ENCODE measurements around the gene SPPL3. TPM values are rescaled to one million over a fixed set of nuclear protein-coding genes. Genes with fewer than 3 reads are reported as not detected.
"Not testable (repeated sequence)": the region's sequence is repeated elsewhere in the genome, so short reads cannot be mapped to it uniquely, and the experiment has no call there.

The SPPL3 gene
- total RNA-seq, 3 donors from 2014 or later, result 21.6 to 28.0 (median 22.8) TPM

DNA sequence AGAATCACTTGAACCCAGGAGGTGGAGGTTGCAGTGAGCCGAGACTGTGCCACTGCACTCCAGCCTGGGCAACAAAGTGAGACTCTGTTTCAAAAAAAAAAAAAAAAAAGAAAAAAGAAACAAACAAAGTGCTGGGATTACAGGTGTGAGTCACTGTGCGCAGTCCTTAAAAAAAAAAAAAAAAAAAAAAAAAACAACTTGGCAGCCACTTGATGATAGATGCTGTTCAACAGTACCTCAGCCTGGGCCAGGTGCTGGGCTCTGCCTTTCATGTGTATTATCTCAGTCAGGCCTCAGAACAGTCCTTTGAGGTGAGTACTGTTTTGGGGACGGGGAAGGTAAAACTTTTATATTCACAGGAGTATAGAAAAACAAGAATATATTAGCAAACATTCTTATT, 169.0 kb downstream of the SPPL3 start:
- Mint-ChIP-seq H3K4me1 (ENCODE audit: low read depth) (no peaks in the 10 kb centered on the region), H3K4me3 (no peak overlapping the region), H3K9me3 (no peaks in the 10 kb centered on the region), H3K36me3 (ENCODE audit: insufficient read depth) (peaks cover 11% of the 10 kb centered on the region), H3K27me3 (ENCODE audit: low read depth) (no peaks in the 10 kb centered on the region)
- ATAC-seq (no peak), DNase-seq (no peak)

DNA sequence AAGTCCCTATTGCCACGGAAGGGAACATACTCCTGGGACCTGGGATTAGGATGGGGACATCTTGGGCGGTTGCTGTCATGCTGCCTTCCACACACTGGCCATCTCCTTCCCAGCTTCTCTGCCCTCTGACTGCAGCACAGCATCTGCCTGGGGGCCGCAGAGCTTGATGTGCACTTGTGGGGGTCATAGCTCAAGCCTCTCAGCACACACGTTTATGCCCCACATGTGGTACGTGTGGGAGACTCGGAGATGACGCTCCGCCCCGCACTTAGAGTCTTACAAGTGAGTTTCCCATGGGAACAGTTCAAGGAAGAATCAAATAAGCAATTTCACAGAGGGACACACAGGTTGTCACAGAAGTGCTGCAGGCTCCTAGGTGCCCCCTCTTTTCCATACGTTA, 169.9 kb downstream of the SPPL3 start:
- Mint-ChIP-seq H3K4me3 (no peak overlapping the region), H3K4me1 (ENCODE audit: low read depth) (no peaks in the 10 kb centered on the region), H3K9me3 (no peaks in the 10 kb centered on the region), H3K36me3 (ENCODE audit: insufficient read depth) (peaks cover 14% of the 10 kb centered on the region), H3K27me3 (ENCODE audit: low read depth) (no peaks in the 10 kb centered on the region)
- ATAC-seq (no peak), DNase-seq (no peak)

DNA sequence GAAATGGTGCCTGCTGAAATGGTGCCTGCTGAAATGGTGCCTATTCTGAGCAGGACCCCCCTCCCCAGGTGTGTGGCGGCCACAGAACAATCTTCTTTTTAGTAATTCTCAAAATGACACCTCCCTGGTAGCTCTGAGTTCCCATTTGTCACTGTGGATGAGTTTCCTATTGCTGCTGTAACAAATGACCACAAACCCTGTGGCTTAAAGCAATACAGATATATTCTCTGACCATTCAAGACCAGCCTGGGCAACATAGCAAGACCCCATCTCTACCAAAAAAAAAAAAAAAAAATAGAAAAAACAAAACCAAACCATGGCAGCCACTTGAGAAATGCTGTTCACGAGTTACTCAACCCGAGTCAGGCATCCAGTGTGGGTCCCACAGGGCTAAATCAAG, 170.6 kb downstream of the SPPL3 start:
- Mint-ChIP-seq H3K27me3 (ENCODE audit: low read depth) (no peaks in the 10 kb centered on the region), H3K4me3 (no peak overlapping the region), H3K4me1 (ENCODE audit: low read depth) (no peaks in the 10 kb centered on the region), H3K36me3 (ENCODE audit: insufficient read depth) (peaks cover 14% of the 10 kb centered on the region), H3K9me3 (no peaks in the 10 kb centered on the region)
- DNase-seq (no peak), ATAC-seq (no peak)

DNA sequence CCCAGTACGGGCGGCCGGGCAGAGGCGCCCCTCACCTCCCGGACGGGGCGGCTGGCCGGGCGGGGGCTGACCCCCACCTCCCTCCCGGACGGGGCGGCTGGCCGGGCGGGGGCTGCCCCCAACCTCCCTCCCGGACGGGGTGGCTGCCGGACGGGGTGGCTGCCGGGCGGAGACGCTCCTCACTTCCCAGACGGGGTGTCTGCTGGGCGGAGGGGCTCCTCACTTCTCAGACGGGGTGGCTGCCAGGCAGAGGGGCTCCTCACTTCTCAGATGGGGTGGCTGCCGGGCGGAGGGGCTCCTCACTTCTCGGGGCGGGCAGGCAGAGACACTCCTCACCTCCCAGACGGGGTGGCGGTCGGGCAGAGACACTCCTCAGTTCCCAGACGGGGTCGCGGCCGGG, 172.0 kb downstream of the SPPL3 start:
- H3K27me3 Mint-ChIP-seq (ENCODE audit: low read depth); H3K4me1 Mint-ChIP-seq (ENCODE audit: low read depth); H3K4me3 Mint-ChIP-seq; H3K9me3 Mint-ChIP-seq; ATAC-seq; DNase-seq: not testable (repeated sequence)
- H3K36me3 Mint-ChIP-seq (ENCODE audit: insufficient read depth), result peaks cover 16% of the 10 kb centered on the region

DNA sequence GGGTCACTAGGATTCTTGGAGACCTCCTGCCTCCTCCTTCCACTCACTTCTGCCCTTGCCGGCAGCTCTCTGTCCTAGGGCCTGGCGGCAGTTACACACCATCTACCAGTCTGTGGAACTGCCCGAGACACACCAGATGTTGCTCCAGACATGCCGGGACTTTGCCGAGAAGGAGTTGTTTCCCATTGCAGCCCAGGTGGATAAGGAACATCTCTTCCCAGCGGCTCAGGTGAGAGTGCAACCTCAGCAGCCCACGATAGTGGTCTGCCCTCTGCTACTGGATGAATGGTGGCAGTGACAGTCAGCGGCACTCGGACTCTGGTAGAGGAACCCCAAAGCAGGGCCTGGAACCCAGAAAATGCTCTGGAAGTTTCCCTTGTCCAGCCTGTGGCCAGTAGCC, 177.2 kb downstream of the SPPL3 start:
- peaks cover 18% of the 10 kb centered on the region for H3K36me3 Mint-ChIP-seq (ENCODE audit: insufficient read depth)
- no peaks in the 10 kb centered on the region for H3K27me3 Mint-ChIP-seq (ENCODE audit: low read depth)
- H3K9me3 Mint-ChIP-seq, result no peaks in the 10 kb centered on the region
- H3K4me3 Mint-ChIP-seq, result peak overlapping the region; percentile 88
- DNase-seq (no peak), ATAC-seq (no peak)
- H3K4me1 Mint-ChIP-seq (ENCODE audit: low read depth), result peaks cover 18% of the 10 kb centered on the region

DNA sequence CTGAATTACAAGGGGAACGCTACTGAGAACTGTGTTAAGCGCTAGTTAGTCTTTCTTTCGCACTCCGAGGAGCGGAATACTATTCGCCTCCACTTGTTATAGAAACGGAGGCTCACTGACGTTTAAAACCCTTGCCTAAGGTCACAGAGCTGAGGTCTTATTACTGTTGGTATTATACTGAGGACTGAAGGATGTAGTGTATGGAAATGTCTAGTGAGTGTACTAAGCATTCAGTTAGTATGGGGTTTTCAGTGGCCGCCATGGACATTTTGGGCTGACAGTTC, 177.7 kb downstream of the SPPL3 start:
- Mint-ChIP-seq H3K9me3 (no peaks in the 10 kb centered on the region), H3K4me1 (ENCODE audit: low read depth) (peaks cover 18% of the 10 kb centered on the region), H3K36me3 (ENCODE audit: insufficient read depth) (peaks cover 17% of the 10 kb centered on the region), H3K27me3 (ENCODE audit: low read depth) (no peaks in the 10 kb centered on the region), H3K4me3 (peak overlapping the region; percentile 88)
- no peak for DNase-seq
- no peak for ATAC-seq

DNA sequence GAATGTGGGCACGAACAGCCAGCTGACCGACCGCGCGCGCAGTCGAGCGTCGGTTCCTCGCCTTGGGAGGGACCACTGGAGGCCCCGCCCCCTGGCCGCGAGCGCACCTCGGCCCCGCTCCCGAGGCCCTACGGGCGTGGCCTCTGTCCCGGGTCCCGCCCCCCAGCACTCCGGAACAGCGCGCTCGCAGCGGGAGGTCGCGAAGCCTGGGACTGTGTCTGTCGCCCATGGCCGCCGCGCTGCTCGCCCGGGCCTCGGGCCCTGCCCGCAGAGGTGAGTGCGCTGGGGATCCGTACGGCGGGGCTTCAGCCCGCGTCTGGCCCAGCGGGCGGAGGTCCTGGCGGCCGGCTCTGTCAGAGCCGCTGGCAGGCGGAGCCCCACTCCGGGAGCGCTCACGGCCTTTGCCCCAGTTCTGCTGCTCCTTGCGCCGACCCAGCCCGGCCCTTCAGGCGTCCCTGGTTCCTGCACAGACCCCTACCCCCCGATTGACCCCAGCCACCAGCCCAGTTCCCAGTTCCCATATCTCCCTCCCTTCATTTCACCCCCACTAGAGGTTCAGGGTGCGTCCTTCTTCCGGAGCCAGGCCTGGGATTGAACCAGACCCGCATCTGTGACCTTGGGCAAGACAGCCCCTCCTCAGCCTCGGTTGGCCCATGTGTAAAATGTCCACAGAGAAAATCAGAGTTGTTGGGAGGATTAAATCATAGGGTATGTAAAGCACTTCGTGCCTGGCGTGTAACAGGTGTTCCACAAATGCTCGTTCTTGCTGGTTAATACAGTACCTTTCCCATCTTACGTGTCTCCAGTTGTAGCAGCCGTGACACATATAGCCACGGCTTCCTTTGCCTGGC, 178.3 kb downstream of the SPPL3 start, which contains the start of gene ACADS:
TSS of gene ACADS (plus strand) at position 168 of the 851 bp plus-strand sequence. CDS start at position 228, 60 bp downstream.
- no peaks in the 10 kb centered on the region for H3K9me3 Mint-ChIP-seq
- peaks cover 18% of the 10 kb centered on the region for H3K4me1 Mint-ChIP-seq (ENCODE audit: low read depth)
- ATAC-seq, result peak; percentile 100
- H3K27me3 Mint-ChIP-seq (ENCODE audit: low read depth), result no peaks in the 10 kb centered on the region
- DNase-seq, result peak; percentile 87
- H3K4me3 Mint-ChIP-seq, result peak within 1 kb of the TSS; percentile 88
- H3K36me3 Mint-ChIP-seq (ENCODE audit: insufficient read depth), result peaks cover 21% of the 10 kb centered on the region

DNA sequence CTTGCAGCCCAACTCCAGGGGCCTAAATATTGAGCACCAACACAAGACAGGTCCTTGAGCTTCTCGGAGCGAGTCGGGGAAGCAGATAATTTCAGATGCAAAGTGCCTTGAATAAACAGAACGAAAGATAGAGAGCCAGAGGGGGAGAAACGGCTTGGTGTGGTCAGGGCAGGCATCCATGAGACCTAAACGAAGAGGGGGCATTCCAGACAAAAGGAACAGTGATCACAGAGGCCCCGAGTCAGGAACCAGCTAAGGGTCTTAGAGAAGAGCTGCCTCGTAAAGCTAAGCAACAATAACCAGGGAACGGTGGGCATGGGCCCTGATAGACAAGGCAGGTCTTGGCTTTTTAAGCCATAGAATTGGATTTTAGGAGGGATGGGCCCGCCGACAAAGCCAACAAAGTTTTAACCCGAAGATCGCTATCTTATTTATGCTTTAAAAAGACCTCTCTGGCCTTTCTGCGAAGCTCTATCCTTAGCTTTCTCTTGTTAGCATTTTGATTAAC, 179.0 kb downstream of the SPPL3 start:
- ATAC-seq (no peak), DNase-seq (no peak)
- H3K27me3 Mint-ChIP-seq (ENCODE audit: low read depth), result no peaks in the 10 kb centered on the region
- H3K4me3 Mint-ChIP-seq, result peak overlapping the region; percentile 88
- H3K4me1 Mint-ChIP-seq (ENCODE audit: low read depth), result peaks cover 18% of the 10 kb centered on the region
- H3K36me3 Mint-ChIP-seq (ENCODE audit: insufficient read depth), result peaks cover 21% of the 10 kb centered on the region
- H3K9me3 Mint-ChIP-seq, result no peaks in the 10 kb centered on the region

DNA sequence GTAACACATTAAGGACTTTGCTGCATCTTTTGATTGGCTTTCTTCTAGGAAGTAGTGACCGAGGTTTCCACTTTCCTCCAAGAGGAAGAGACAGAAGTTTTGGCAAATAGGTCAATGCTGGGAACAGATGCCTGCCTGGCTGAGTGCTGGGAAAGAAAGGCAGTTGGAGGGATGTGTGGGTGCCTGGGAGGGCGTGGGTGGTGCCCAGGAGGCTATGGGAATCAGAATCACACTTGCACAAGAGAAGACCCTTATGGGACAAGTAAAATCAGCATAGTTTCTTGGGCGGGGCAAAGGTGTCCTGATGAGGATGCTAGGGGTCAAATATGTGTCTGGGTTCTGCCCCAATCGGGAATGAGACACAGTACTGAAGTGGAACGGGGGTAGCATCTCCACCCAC, 179.4 kb downstream of the SPPL3 start:
- peaks cover 18% of the 10 kb centered on the region for H3K4me1 Mint-ChIP-seq (ENCODE audit: low read depth)
- H3K36me3 Mint-ChIP-seq (ENCODE audit: insufficient read depth), result peaks cover 23% of the 10 kb centered on the region
- no peaks in the 10 kb centered on the region for H3K9me3 Mint-ChIP-seq
- H3K27me3 Mint-ChIP-seq (ENCODE audit: low read depth), result no peaks in the 10 kb centered on the region
- H3K4me3 Mint-ChIP-seq, result peak overlapping the region; percentile 88
- no peak for DNase-seq
- no peak for ATAC-seq

DNA sequence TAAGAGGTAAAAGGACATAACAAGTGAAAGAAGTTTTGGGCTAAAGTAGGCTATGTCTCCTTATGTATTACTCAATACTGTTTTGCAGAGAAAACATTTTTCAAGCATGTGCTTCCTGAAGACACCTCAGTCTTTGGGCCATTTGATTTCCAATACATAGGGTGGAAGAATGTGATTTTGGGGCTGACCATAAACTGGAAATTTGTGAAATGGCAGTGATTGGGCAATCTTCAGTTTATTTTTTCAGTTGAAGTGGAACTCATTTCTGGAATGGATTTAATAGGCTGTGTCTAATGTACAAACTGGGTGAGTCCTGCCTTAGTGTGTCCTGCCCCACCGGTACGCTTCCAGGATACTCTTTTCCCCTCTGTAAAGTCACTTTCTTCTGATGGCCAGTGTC, 181.4 kb downstream of the SPPL3 start:
- Mint-ChIP-seq H3K36me3 (ENCODE audit: insufficient read depth) (peaks cover 36% of the 10 kb centered on the region), H3K27me3 (ENCODE audit: low read depth) (no peaks in the 10 kb centered on the region), H3K4me3 (no peak overlapping the region), H3K4me1 (ENCODE audit: low read depth) (peaks cover 27% of the 10 kb centered on the region), H3K9me3 (no peaks in the 10 kb centered on the region)
- no peak for ATAC-seq
- DNase-seq, result no peak

DNA sequence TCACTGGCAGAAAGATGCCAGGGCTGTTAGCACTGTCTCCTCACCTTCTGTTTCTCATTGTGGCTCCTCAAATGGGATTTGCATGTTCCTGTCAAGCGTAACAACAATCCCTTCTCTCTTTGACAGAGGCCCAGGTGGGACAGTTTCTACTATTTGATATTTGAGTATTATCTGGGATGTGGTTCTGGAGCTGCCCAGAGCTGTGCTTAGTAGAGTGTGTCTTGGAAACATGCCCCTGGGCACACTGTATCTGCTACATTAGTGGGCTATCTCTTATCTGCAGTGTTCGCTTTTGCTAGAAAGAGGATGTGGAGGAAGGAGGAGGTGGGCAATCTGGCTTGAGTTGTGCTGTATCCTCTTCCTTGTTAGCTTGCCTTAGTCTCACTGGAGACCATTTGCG, 182.3 kb downstream of the SPPL3 start:
- peaks cover 36% of the 10 kb centered on the region for H3K36me3 Mint-ChIP-seq (ENCODE audit: insufficient read depth)
- H3K9me3 Mint-ChIP-seq, result no peaks in the 10 kb centered on the region
- H3K27me3 Mint-ChIP-seq (ENCODE audit: low read depth), result no peaks in the 10 kb centered on the region
- ATAC-seq, result no peak
- H3K4me3 Mint-ChIP-seq, result no peak overlapping the region
- peaks cover 27% of the 10 kb centered on the region for H3K4me1 Mint-ChIP-seq (ENCODE audit: low read depth)
- no peak for DNase-seq

DNA sequence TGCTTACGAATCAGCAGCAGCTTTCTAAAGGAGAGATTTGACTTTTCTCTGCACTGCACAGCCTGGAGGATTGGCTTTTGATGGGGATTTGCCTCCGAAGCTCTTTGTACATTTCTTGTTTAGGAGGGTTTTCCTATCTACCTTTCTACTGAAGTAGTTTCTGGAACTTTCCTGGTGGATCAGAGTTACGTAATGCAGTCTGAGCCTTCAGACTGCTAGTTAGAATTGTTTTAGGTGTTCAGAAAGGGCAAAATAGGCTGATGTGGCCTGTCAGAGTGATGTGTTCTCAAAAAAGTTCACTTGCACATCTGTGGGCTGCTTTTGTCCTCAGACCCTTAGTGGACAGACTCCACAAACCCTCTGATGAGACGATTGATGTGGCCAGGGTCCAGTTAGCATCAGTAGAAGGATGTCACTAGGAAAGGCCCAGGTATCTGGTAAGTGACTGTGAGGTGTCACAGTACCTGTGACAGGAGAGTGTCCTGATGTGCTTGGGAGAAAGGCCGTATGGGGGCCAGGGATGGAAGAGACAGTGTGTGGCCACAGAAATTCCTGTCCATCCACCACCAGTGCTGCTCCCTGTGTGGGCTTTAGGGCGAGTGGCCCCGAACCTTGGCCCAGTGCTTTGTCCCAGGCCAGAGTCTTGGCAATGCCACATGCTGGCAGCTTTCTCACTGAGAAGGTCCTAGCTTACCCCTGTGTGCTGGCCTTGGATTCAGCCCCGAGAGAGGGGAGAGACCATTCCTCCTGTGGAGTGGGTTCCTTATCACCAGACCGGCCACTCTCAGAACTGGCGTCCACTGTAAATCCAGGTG, 183.0 kb downstream of the SPPL3 start:
- Mint-ChIP-seq H3K9me3 (no peaks in the 10 kb centered on the region), H3K27me3 (ENCODE audit: low read depth) (no peaks in the 10 kb centered on the region), H3K4me3 (no peak overlapping the region), H3K4me1 (ENCODE audit: low read depth) (peaks cover 20% of the 10 kb centered on the region), H3K36me3 (ENCODE audit: insufficient read depth) (peaks cover 42% of the 10 kb centered on the region)
- DNase-seq (no peak), ATAC-seq (no peak)

DNA sequence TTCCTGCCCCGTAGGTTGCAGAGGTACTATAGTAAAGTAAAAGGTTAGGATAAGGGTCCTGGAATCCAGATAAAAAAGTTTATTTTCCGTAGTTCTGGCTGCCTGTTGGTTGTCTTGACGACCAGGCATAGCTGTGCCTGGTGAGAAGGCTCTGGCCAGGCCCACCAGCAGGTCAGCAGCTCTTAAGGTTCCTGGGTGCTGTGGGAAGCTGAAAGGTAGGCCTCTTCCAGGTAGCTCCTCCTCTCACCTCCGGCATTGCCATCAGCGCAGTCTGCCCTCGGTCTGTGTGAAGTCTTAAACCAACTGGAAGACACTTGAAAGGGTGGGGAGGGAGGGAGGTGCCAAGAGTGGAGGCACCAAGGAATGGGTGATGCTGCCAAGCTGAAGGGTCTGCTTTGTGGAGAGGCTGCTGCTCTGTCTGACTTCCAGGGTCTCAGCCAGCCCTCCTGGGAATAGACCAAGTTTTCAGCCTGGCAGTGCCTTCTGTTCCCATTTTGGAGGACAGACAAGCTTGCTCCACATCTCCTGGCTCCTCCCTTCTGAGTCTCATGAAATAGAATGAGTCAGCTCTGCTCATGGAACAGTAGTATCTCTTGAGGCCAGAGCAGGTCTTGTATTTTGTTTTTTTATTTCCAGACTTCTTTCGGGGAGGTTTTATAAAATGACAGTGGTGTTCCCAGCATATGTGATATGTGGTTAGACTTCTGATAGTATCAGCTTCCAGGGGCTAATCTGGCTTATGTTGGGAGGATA, 183.7 kb downstream of the SPPL3 start:
- no peaks in the 10 kb centered on the region for H3K27me3 Mint-ChIP-seq (ENCODE audit: low read depth)
- no peak for ATAC-seq
- peaks cover 43% of the 10 kb centered on the region for H3K36me3 Mint-ChIP-seq (ENCODE audit: insufficient read depth)
- H3K4me3 Mint-ChIP-seq, result no peak overlapping the region
- H3K9me3 Mint-ChIP-seq, result no peaks in the 10 kb centered on the region
- no peak for DNase-seq
- H3K4me1 Mint-ChIP-seq (ENCODE audit: low read depth), result peaks cover 18% of the 10 kb centered on the region

DNA sequence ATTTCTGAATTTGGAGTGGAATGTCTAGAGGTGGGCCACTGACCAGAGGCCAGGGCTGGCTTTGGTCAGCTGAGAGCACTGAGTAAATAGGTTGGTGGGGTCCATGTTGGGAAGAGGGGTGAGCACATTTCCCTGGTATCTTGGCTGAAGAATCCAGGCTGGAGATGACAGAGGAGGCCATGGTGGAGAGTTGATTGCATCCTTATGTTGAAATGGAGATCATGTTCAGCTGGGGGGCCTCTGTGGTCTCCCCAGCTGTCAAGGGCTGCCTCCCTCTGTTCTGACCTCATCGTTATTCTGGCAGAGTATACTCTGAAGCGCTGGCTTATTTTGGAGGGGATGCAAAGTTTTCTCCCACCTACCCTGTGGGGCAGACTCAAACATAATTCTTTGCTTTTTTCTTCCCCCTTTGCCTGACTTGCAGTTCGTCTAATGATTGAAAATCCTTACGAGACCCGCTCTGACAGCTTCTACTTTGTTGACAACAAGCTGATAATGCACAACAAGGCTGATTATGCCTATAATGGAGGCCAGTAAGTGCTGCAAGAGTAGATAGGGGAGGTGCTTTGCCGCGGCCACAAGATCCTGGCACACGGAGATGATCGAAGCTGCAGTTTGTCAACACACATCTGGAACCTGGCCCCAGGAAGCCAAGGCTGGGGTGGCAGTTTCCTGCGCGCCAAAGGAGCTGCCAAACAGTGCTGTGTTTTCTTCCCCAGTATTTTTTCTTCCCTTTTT, 184.5 kb downstream of the SPPL3 start:
- Mint-ChIP-seq H3K4me1 (ENCODE audit: low read depth) (peaks cover 11% of the 10 kb centered on the region), H3K4me3 (no peak overlapping the region), H3K27me3 (ENCODE audit: low read depth) (no peaks in the 10 kb centered on the region), H3K9me3 (no peaks in the 10 kb centered on the region), H3K36me3 (ENCODE audit: insufficient read depth) (peaks cover 45% of the 10 kb centered on the region)
- no peak for DNase-seq
- ATAC-seq, result no peak
